Ishikawa (cell line): Measurements from ENCODE around the gene DRC7.

ENCODE experiments used
- CEBPB ChIP-seq: IDR thresholded peaks from 2 replicates; pipeline ENCODE4 v1.6.1; 2012
- EGR1 ChIP-seq: IDR thresholded peaks from 2 replicates; pipeline ENCODE4 v1.6.1; 2012
- EP300 ChIP-seq: IDR thresholded peaks from 2 replicates; pipeline ENCODE4 v1.6.1; 2012; ENCODE audit warnings: borderline replicate concordance
- FOXM1 ChIP-seq: IDR thresholded peaks from 2 replicates; pipeline ENCODE4 v1.6.1; 2012; ENCODE audit warnings: low read depth, borderline replicate concordance
- MAX ChIP-seq: IDR thresholded peaks from 2 replicates; pipeline ENCODE4 v1.6.1; 2012
- NFIC ChIP-seq: IDR thresholded peaks from 2 replicates; pipeline ENCODE4 v1.6.1; 2012
- RAD21 ChIP-seq: IDR thresholded peaks from 2 replicates; pipeline ENCODE4 v1.6.1; 2012; ENCODE audit warnings: low read depth
- REST ChIP-seq: IDR thresholded peaks from 2 replicates; pipeline ENCODE4 v1.6.1; 2012; ENCODE audit warnings: low read depth, mild to moderate bottlenecking
- TAF1 ChIP-seq: IDR thresholded peaks from 2 replicates; pipeline ENCODE4 v1.6.1; 2012; ENCODE audit warnings: low read depth, mild to moderate bottlenecking
- TEAD4 ChIP-seq: IDR thresholded peaks from 2 replicates; pipeline ENCODE4 v1.6.1; 2012
- USF1 ChIP-seq: IDR thresholded peaks from 2 replicates; pipeline ENCODE4 v1.6.1; 2012
- YY1 ChIP-seq: IDR thresholded peaks from 2 replicates; pipeline ENCODE4 v1.6.1; 2012; ENCODE audit warnings: low read depth

GRCh38 chr16:57695680-57696069 lies 1.1 kb downstream of the DRC7 start:
- TF ChIP-seq EGR1, result no peak
- no peak for TF ChIP-seq YY1
- no peak for TF ChIP-seq REST
- no peak for TF ChIP-seq CEBPB
- TF ChIP-seq TAF1, result no peak
- no peak for TF ChIP-seq USF1
- TF ChIP-seq MAX, result no peak
- no peak for TF ChIP-seq EP300
- TF ChIP-seq RAD21, result no peak
- no peak for TF ChIP-seq FOXM1
- TF ChIP-seq TEAD4, result no peak
- no peak for TF ChIP-seq NFIC
